Stimulated activated CD8-positive, alpha-beta memory T cell treated with anti-CD3 and anti-CD28 coated beads, Interleukin-2, amount 100 ng/mL, for 48 hours (primary cell): ENCODE data around the gene ME3.
"Not testable (repeated sequence)": the region's sequence is repeated elsewhere in the genome, so short reads cannot be mapped to it uniquely, and the experiment has no call there.

Source experiments
- DNase-seq, 2 donors: peaks; one replicate each; pipeline ENCODE4 v3.0.0-alpha.2; 2020; ENCODE audit warnings: low read depth in 2 of 2

ME3 gene

GRCh38 chr11:86587264-86588193 is 84.9 kb downstream of the ME3 start:
- no peak for DNase-seq

- DNase-seq, result no peak
Observed at GRCh38 chr11:86586307-86586706, 86.1 kb downstream of the ME3 start.

GRCh38 chr11:86582898-86583297 is 89.5 kb downstream of the ME3 start:
- DNase-seq, result no peak

GRCh38 chr11:86580535-86580934 is 91.9 kb downstream of the ME3 start:
- DNase-seq, result no peak

GRCh38 chr11:86579406-86579731 is 93.0 kb downstream of the ME3 start:
- DNase-seq, result no peak

GRCh38 chr11:86578727-86579405 is 93.5 kb downstream of the ME3 start:
- DNase-seq, result no peak

GRCh38 chr11:86577644-86578636 is 94.5 kb downstream of the ME3 start:
- DNase-seq, result no peak

GRCh38 chr11:86576946-86577624 is 95.3 kb downstream of the ME3 start:
- DNase-seq, result no peak

- DNase-seq, result no peak
Observed at GRCh38 chr11:86575927-86576326, 96.5 kb downstream of the ME3 start.

- DNase-seq, result no peak
Observed at GRCh38 chr11:86575208-86575855, 97.1 kb downstream of the ME3 start.

GRCh38 chr11:86574493-86575207 is 97.8 kb downstream of the ME3 start:
- no peak for DNase-seq

GRCh38 chr11:86571273-86571948 is 101.0 kb downstream of the ME3 start:
- no peak for DNase-seq

GRCh38 chr11:86570451-86570850 is 102.0 kb downstream of the ME3 start:
- no peak for DNase-seq

GRCh38 chr11:86570020-86570419 is 102.4 kb downstream of the ME3 start:
- DNase-seq, result no peak

GRCh38 chr11:86569109-86569508 is 103.3 kb downstream of the ME3 start:
- no peak for DNase-seq

GRCh38 chr11:86565801-86566312 is 106.6 kb downstream of the ME3 start:
- no peak for DNase-seq

GRCh38 chr11:86565388-86565787 is 107.0 kb downstream of the ME3 start:
- no peak for DNase-seq

GRCh38 chr11:86562842-86563241 is 109.6 kb downstream of the ME3 start:
- DNase-seq, result not testable (repeated sequence)

- DNase-seq, result no peak
Observed at GRCh38 chr11:86559311-86559945, 113.0 kb downstream of the ME3 start.
